H1 (cell line): ENCODE results near the gene TNFRSF6B. TPM values are rescaled to one million over a fixed set of nuclear protein-coding genes. Genes with fewer than 3 reads are reported as not detected.

Experiments used
- CTCF ChIA-PET: fragments of 300-600 bp; sonication (Branson Sonifier 250); formaldehyde crosslinking; loops from one replicate; lab custom pipeline; 2021; ENCODE audit not compliant: partially characterized antibody; lab: Charles Lee
- POLR2A ChIA-PET: fragments of 300-600 bp; sonication (Branson Sonifier 250); formaldehyde crosslinking; loops from one replicate; lab custom pipeline; 2021; ENCODE audit warnings: inconsistent platforms; ENCODE audit not compliant: partially characterized antibody; lab: Charles Lee
- DNase-seq, 2 experiments: peaks; one replicate each; pipeline versions ENCODE4 v3.0.0 to v3.0.0-alpha.2; 2010 to 2022; ENCODE audit warnings: low spot score in 2 of 2, low read depth in 1 of 2, mixed read lengths in 1 of 2
- FAIRE-seq: peaks from 2 replicates; lab custom pipeline; 2011; peaks lifted over from hg19 to GRCh38; lab: Jason Lieb, UNC
- H2AFZ ChIP-seq: 2 replicates; pipeline ENCODE4 v1.8.1; 2012; ENCODE audit warnings: low read length, inconsistent platforms
- H2AK5ac ChIP-seq: 2 replicates; pipeline ENCODE4 v1.6.1; 2013; ENCODE audit warnings: low read depth, low read length
- H2BK120ac ChIP-seq: replicated peaks from 2 replicates; pipeline ENCODE3; 2013; ENCODE audit warnings: low read depth, low read length, inconsistent platforms
- H2BK12ac ChIP-seq: 2 replicates; pipeline ENCODE4 v1.6.1; 2013; ENCODE audit warnings: low read depth, low read length
- H2BK15ac ChIP-seq: 2 replicates; pipeline ENCODE4 v1.6.1; 2013; ENCODE audit warnings: low read length
- H2BK20ac ChIP-seq: 2 replicates; pipeline ENCODE4 v1.6.1; 2013; ENCODE audit warnings: low read length
- H2BK5ac ChIP-seq: 2 replicates; pipeline ENCODE4 v1.6.1; 2013; ENCODE audit warnings: low read depth, low read length
- H3K14ac ChIP-seq: 2 replicates; pipeline ENCODE4 v1.6.1; 2013; ENCODE audit warnings: inconsistent platforms; ENCODE audit not compliant: insufficient read length
- H3K18ac ChIP-seq: 2 replicates; pipeline ENCODE4 v1.6.1; 2013; ENCODE audit warnings: low read length; ENCODE audit errors: extremely low read depth
- H3K23ac ChIP-seq: 2 replicates; pipeline ENCODE4 v1.6.1; 2013; ENCODE audit warnings: inconsistent platforms; ENCODE audit not compliant: insufficient read length
- H3K23me2 ChIP-seq: 2 replicates; pipeline ENCODE4 v1.6.1; 2013; ENCODE audit warnings: low read depth, low read length
- H3K27ac ChIP-seq: 2 replicates; pipeline ENCODE4 v1.6.1; 2011; ENCODE audit warnings: low read depth, low read length, inconsistent platforms
- H3K27me3 ChIP-seq, 4 experiments: replicated peaks in 1 of 4; 1 replicate in 1 of 4; 2 replicates in 3 of 4; pipeline versions ENCODE4 v1.6.1 to v1.8.1; 2011 to 2013; ENCODE audit warnings: low read length in 3 of 4, mild to moderate bottlenecking in 3 of 4, inconsistent platforms in 2 of 4, mixed read lengths in 2 of 4, moderate library complexity in 1 of 4; ENCODE audit not compliant: control insufficient read depth in 3 of 4, insufficient read depth in 3 of 4; ENCODE audit errors: extremely low read depth in 1 of 4
- H3K36me3 ChIP-seq, 4 experiments: 2 replicates each; pipeline versions ENCODE4 v1.6.1 to v1.8.1; 2011 to 2013; ENCODE audit warnings: mild to moderate bottlenecking in 4 of 4, low read length in 3 of 4, moderate library complexity in 2 of 4, control low read depth in 1 of 4, inconsistent platforms in 1 of 4; ENCODE audit not compliant: insufficient read depth in 4 of 4, control insufficient read depth in 2 of 4
- H3K4ac ChIP-seq: replicated peaks from 2 replicates; pipeline ENCODE3; 2013; ENCODE audit warnings: low read length, low read depth, mixed read lengths, inconsistent platforms; ENCODE audit not compliant: insufficient read length
- H3K4me1 ChIP-seq, 4 experiments: replicated peaks in 1 of 4; 1 replicate in 1 of 4; 2 replicates in 3 of 4; pipeline versions ENCODE4 v1.6.1 to v1.8.1; 2011 to 2013; ENCODE audit warnings: low read length in 3 of 4, inconsistent platforms in 2 of 4, mixed read lengths in 1 of 4; ENCODE audit not compliant: insufficient read depth in 4 of 4, control insufficient read depth in 3 of 4
- H3K4me2 ChIP-seq, 2 experiments: 2 replicates each; pipeline versions ENCODE4 v1.6.1 to v1.8.1; 2011 to 2013; ENCODE audit warnings: low read depth in 2 of 2, low read length in 2 of 2, control low read depth in 1 of 2, inconsistent platforms in 1 of 2, mild to moderate bottlenecking in 1 of 2; ENCODE audit not compliant: insufficient read depth in 1 of 2
- H3K4me3 ChIP-seq, 4 experiments: fragments of 200-600, 300-600 bp in 1 of 4; sonication (generic), shearing (Covaris generic), sonication (Bioruptor Twin) in 1 of 4; 2 replicates each; pipeline versions ENCODE4 v1.5.1 to v1.8.1; 2011 to 2016; ENCODE audit warnings: low read length in 4 of 4, low read depth in 3 of 4, control low read depth in 2 of 4, inconsistent platforms in 2 of 4, mild to moderate bottlenecking in 2 of 4, mixed read lengths in 1 of 4, moderate library complexity in 1 of 4; ENCODE audit not compliant: insufficient read depth in 2 of 4; ENCODE audit errors: extremely low read depth in 1 of 4
- H3K56ac ChIP-seq: replicated peaks from 2 replicates; pipeline ENCODE3; 2013; ENCODE audit warnings: low read depth, mild to moderate bottlenecking, mixed read lengths, low read length, inconsistent platforms; ENCODE audit not compliant: insufficient read length
- H3K79me1 ChIP-seq: 2 replicates; pipeline ENCODE4 v1.6.1; 2013; ENCODE audit warnings: low read depth, low read length, control low read depth
- H3K79me2 ChIP-seq, 2 experiments: 2 replicates each; pipeline versions ENCODE4 v1.6.1 to v1.8.1; 2012 to 2013; ENCODE audit warnings: low read length in 2 of 2, mild to moderate bottlenecking in 2 of 2, inconsistent platforms in 1 of 2; ENCODE audit not compliant: insufficient read depth in 2 of 2, control insufficient read depth in 1 of 2
- H3K9ac ChIP-seq, 4 experiments: replicated peaks in 1 of 4; 1 replicate in 1 of 4; 2 replicates in 3 of 4; pipeline versions ENCODE4 v1.6.1 to v1.8.1; 2011 to 2013; ENCODE audit warnings: low read depth in 3 of 4, low read length in 3 of 4, control low read depth in 2 of 4, mild to moderate bottlenecking in 2 of 4, moderate library complexity in 2 of 4, inconsistent platforms in 1 of 4; ENCODE audit errors: extremely low read depth in 1 of 4
- H3K9me3 ChIP-seq, 2 experiments: 2 replicates each; pipeline versions ENCODE4 v1.6.1 to v1.8.1; 2012 to 2013; ENCODE audit warnings: mild to moderate bottlenecking in 2 of 2, moderate library complexity in 2 of 2, control low read depth in 1 of 2, inconsistent platforms in 1 of 2, low read depth in 1 of 2, low read length in 1 of 2, mixed read lengths in 1 of 2; ENCODE audit not compliant: insufficient read depth in 2 of 2
- H4K20me1 ChIP-seq, 2 experiments: replicated peaks in 1 of 2; 2 replicates each; pipeline versions ENCODE3 to v1.8.1; 2011 to 2013; ENCODE audit warnings: inconsistent platforms in 2 of 2, low read length in 2 of 2, mild to moderate bottlenecking in 1 of 2; ENCODE audit not compliant: insufficient read depth in 2 of 2, control insufficient read depth in 1 of 2
- H4K5ac ChIP-seq: 2 replicates; pipeline ENCODE4 v1.6.1; 2013; ENCODE audit warnings: low read length, low read depth, mixed read lengths, inconsistent platforms; ENCODE audit not compliant: insufficient read length
- H4K8ac ChIP-seq: 2 replicates; pipeline ENCODE4 v1.8.0; 2013; ENCODE audit warnings: mild to moderate bottlenecking, moderate library complexity, low read length, inconsistent platforms; ENCODE audit not compliant: insufficient read depth; ENCODE audit errors: extremely low read depth
- H4K91ac ChIP-seq: replicated peaks from 2 replicates; pipeline ENCODE3; 2013; ENCODE audit warnings: low read length, mixed read lengths, inconsistent platforms; ENCODE audit not compliant: insufficient read length
- ATF3 ChIP-seq: IDR thresholded peaks from 2 replicates; pipeline ENCODE4 v1.6.1; 2011; ENCODE audit warnings: low read depth, mild to moderate bottlenecking, low read length; ENCODE audit not compliant: insufficient read depth
- BCL11A ChIP-seq, 2 experiments: IDR thresholded peaks; one replicate each; pipeline ENCODE4 v1.6.1; 2011; ENCODE audit warnings: low read depth in 2 of 2, low read length in 2 of 2, mild to moderate bottlenecking in 2 of 2
- EGR1 ChIP-seq: IDR thresholded peaks from 2 replicates; pipeline ENCODE4 v1.6.1; 2011; ENCODE audit warnings: low read depth, low read length, borderline replicate concordance
- KDM1A ChIP-seq: fragments of 200-600, 300-600 bp; sonication (generic); IDR thresholded peaks from 2 replicates; pipeline ENCODE4 v1.7.1; 2016; ENCODE audit warnings: mild to moderate bottlenecking, low read length, borderline replicate concordance
- KDM4A ChIP-seq: IDR thresholded peaks from one replicate; pipeline ENCODE4 v1.7.1; 2012; ENCODE audit warnings: low read depth, mild to moderate bottlenecking, moderate library complexity, low read length, inconsistent platforms; ENCODE audit not compliant: severe bottlenecking
- POLR2AphosphoS5 ChIP-seq: IDR thresholded peaks from 2 replicates; pipeline ENCODE4 v1.6.1; 2011; ENCODE audit warnings: low read depth, low read length
- SRF ChIP-seq: IDR thresholded peaks from 2 replicates; pipeline ENCODE4 v1.6.1; 2011; ENCODE audit warnings: mild to moderate bottlenecking, low read depth, low read length, moderate library complexity
- TCF12 ChIP-seq: IDR thresholded peaks from 2 replicates; pipeline ENCODE4 v1.6.1; 2011; ENCODE audit warnings: low read depth, mild to moderate bottlenecking, low read length
- WGBS, 2 experiments: shearing (Covaris generic) in 1 of 2; methylation state at CpG; one replicate each; pipeline versions ENCODE4 v1.1.6 to v1.1.7; 2013 to 2015; ENCODE audit warnings: low lambda C conversion rate in 2 of 2, mixed read lengths in 2 of 2, inconsistent platforms in 1 of 2, low coverage in 1 of 2, missing lambda C conversion rate in 1 of 2; ENCODE audit not compliant: insufficient replicate concordance in 2 of 2, insufficient coverage in 1 of 2, insufficient read length in 1 of 2; ENCODE audit errors: extremely low coverage in 1 of 2, missing lambda C conversion rate in 1 of 2; 5-methylcytosine and 5-hydroxymethylcytosine counted together
- polyA plus RNA-seq, 7 experiments: library from polyadenylated mRNA; depleted of rRNA in 3 of 7; stranded (reverse) in 5 of 7; unstranded in 2 of 7; fragments of >200 nt in 5 of 7; fragments of 200-250 nt in 2 of 7; gene quantifications; 1 replicate in 5 of 7; 2 replicates in 1 of 7; 4 replicates in 1 of 7; pipeline versions ENCODE4 v1.2.1 to v1.2.3, GENCODE V29; 2011 to 2013; ENCODE audit warnings: missing spikeins in 2 of 7, mixed read lengths in 2 of 7
- total RNA-seq: library from RNA; stranded (reverse); fragmentation: NEBNext Ultra II Directional; extraction: Animal tissue kit (Norgen Biotek cat#: 25700); gene quantifications from 2 replicates; pipeline ENCODE4 v1.2.1, GENCODE V29; 2021

TNFRSF6B gene
- total and polyA plus RNA-seq, 2 of the 8 experiments (the other 6 are each of a cell fraction or from before 2014, with no cell fraction given): 3.1 TPM; not detected in 1

- 90% methylated on average over 21 of the region's 22 CpGs; no CpG with 5 or more reads in 1 of the 2 experiments for WGBS, 2 experiments
- no peak overlapping the region for H2BK12ac ChIP-seq
- no peak overlapping the region for H3K4ac ChIP-seq
- H2AK5ac ChIP-seq: no peak overlapping the region
- H3K4me1 ChIP-seq: no peaks in the 10 kb centered on the region; a peak in 1 of 7 replicates
- H3K23ac ChIP-seq: no peak overlapping the region
- no peak overlapping the region for H3K27ac ChIP-seq
- H3K4me2 ChIP-seq: no peak overlapping the region
- H2BK5ac ChIP-seq: no peak overlapping the region
- no peaks in the 10 kb centered on the region; the same call in 1 of the 2 replicates for H3K23me2 ChIP-seq
- H2BK120ac ChIP-seq: no peak overlapping the region
- POLR2A ChIA-PET: interaction anchor here (0.7 to 1.8 kb wide), 8 partner anchors 8 to 20 kb away, joined by 3 to 6 read pairs (median 4); no protein-coding TSS in a partner anchor
- H4K8ac ChIP-seq: no peak overlapping the region
- H4K91ac ChIP-seq: no peak overlapping the region
- H3K79me1 ChIP-seq: no peaks in the 10 kb centered on the region
- no peaks in the 10 kb centered on the region for H3K9me3 ChIP-seq
- no peak overlapping the region for H4K5ac ChIP-seq
- no peak overlapping the region for H3K18ac ChIP-seq
- H3K4me3 ChIP-seq: no peak overlapping the region
- H3K56ac ChIP-seq: no peak overlapping the region
- no peak for FAIRE-seq
- H3K79me2 ChIP-seq: no peaks in the 10 kb centered on the region
- H2BK20ac ChIP-seq: no peak overlapping the region
- no peak overlapping the region for H2BK15ac ChIP-seq
- H4K20me1 ChIP-seq: peaks cover 0 to 7% of the 10 kb centered on the region in 2 experiments
- no peak for DNase-seq
- CTCF ChIA-PET: interaction anchor here (0.7 to 1.8 kb wide), 4 partner anchors 8 to 193 kb away, joined by 3 to 5 read pairs (median 4); no protein-coding TSS in a partner anchor
- no peak for TF ChIP-seq SRF
- TF ChIP-seq KDM1A: no peak
- no peak for TF ChIP-seq POLR2AphosphoS5
- TF ChIP-seq KDM4A: no peak
- TF ChIP-seq EGR1: no peak
- TF ChIP-seq TCF12: no peak
- no peak for TF ChIP-seq BCL11A (IDR thresholded peaks at IDR 0.05; ENCODE audit: low read depth in 2 of 2, low read length in 2 of 2)
- TF ChIP-seq ATF3: no peak
- H2AFZ ChIP-seq: no peak overlapping the region
- H3K9ac ChIP-seq: no peak overlapping the region
- no peak overlapping the region for H3K14ac ChIP-seq
- peaks cover 0 to 5% (median 2%) of the 10 kb centered on the region in 4 experiments; a peak in 4 of 8 replicates for H3K36me3 ChIP-seq
- H3K27me3 ChIP-seq: no peaks in the 10 kb centered on the region
These were observed 13.9 kb upstream of the TNFRSF6B start for GRCh38 chr20:63682384-63683139.
